SK-N-MC (cell line): ENCODE results near the gene JADE1.

ENCODE experiments used
- DNase-seq: peaks from one replicate; pipeline ENCODE4 v3.0.0-alpha.2; 2011; ENCODE audit warnings: low read depth, low spot score
- H3K27ac ChIP-seq: fragments of 200-600 bp; sonication (generic); 2 replicates; pipeline ENCODE4 v1.5.1; 2016; ENCODE audit warnings: mixed run types
- H3K36me3 ChIP-seq: fragments of 200-600 bp; sonication (generic); 2 replicates; pipeline ENCODE4 v1.6.1; 2017; ENCODE audit warnings: antibody characterized with exemption, low read length, mixed read lengths; ENCODE audit not compliant: insufficient read depth
- H3K4me3 ChIP-seq: fragments of 200-600 bp; sonication (generic); 2 replicates; pipeline ENCODE4 v1.5.1; 2016
- H3K9ac ChIP-seq: fragments of 200-600 bp; sonication (generic); 2 replicates; pipeline ENCODE4 v1.8.0; 2017; ENCODE audit warnings: mixed run types, mixed read lengths; ENCODE audit not compliant: insufficient read length
- H3K9me3 ChIP-seq: fragments of 200-600 bp; sonication (generic); 2 replicates; pipeline ENCODE4 v1.6.1; 2017; ENCODE audit warnings: low read depth, mild to moderate bottlenecking, antibody characterized with exemption, low read length, moderate library complexity, mixed read lengths
- EZH2 ChIP-seq: fragments of 200-600 bp; sonication (generic); IDR thresholded peaks from one replicate; pipeline ENCODE4 v1.6.1; 2017; ENCODE audit warnings: antibody characterized with exemption
- FOXP2 ChIP-seq: optimal IDR thresholded peaks from 2 replicates; pipeline ENCODE3; 2011; ENCODE audit warnings: mild to moderate bottlenecking, moderate library complexity; ENCODE audit not compliant: insufficient read depth; ENCODE audit errors: extremely low read length, control extremely low read depth
- POLR2AphosphoS5 ChIP-seq: IDR thresholded peaks from 2 replicates; pipeline ENCODE4 v1.6.1; 2012; ENCODE audit warnings: mild to moderate bottlenecking, low read depth, low read length, borderline replicate concordance

Gene JADE1

GRCh38 chr4:128907981-128908380 lies 98.5 kb downstream of the JADE1 start:
- TF ChIP-seq POLR2AphosphoS5: no peak
- TF ChIP-seq FOXP2: no peak
- no peak overlapping the region for H3K27ac ChIP-seq
- H3K4me3 ChIP-seq: no peak overlapping the region
- no peak overlapping the region for H3K9ac ChIP-seq
- H3K9me3 ChIP-seq: no peaks in the 10 kb centered on the region
- H3K36me3 ChIP-seq: no peaks in the 10 kb centered on the region
- DNase-seq: no peak

GRCh38 chr4:128908735-128909134 lies 99.2 kb downstream of the JADE1 start:
- no peak for TF ChIP-seq FOXP2
- Histone ChIP-seq H3K27ac (no peak overlapping the region), H3K9me3 (no peaks in the 10 kb centered on the region), H3K9ac (no peak overlapping the region), H3K36me3 (no peaks in the 10 kb centered on the region), H3K4me3 (no peak overlapping the region)
- DNase-seq: no peak

DNA sequence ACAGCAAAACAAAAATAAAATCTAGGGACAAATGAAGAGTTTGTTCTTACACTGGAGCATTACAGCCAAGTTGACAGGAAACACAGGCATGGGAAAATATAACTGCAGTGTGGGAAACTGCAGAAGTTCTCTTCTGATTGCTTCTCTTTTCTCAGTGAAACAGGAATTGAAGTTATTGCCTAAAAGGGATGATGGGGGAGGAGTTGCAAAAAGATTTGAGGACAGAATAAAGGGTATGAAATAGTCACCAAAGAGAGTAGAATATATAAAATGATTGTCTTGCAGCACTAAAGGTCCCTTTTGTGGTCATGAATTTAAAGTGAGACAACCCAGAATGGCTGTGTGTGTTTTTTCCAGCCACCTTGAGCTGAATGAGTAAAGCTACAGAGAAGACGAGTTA lies 103.7 kb downstream of the JADE1 start:
- no peak overlapping the region for H3K27ac ChIP-seq
- H3K9ac ChIP-seq: no peak overlapping the region
- DNase-seq: no peak
- H3K9me3 ChIP-seq: no peaks in the 10 kb centered on the region
- H3K4me3 ChIP-seq: no peak overlapping the region
- TF ChIP-seq EZH2 (no peak), POLR2AphosphoS5 (no peak), FOXP2 (no peak)
- no peaks in the 10 kb centered on the region for H3K36me3 ChIP-seq

DNA sequence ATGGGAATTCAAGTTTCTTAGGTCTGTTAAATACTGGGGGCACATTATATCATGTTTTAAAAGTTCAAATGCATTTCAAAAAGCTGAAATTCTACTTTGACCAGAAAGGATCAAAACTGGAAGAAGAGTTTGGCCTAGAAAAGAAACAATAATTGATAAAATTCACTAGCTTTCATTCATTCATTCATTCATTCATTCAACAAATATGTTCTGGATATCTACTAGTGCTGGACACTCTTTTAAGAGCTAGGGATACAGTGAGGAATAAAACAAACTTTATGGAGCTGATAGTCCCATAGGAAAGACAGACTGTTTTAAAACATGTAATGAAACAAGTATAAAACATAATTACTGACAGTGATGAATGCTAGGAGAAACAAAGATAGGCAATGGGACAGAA lies 106.0 kb downstream of the JADE1 start:
- no peaks in the 10 kb centered on the region for H3K36me3 ChIP-seq
- H3K27ac ChIP-seq: no peak overlapping the region
- H3K9me3 ChIP-seq: no peaks in the 10 kb centered on the region
- TF ChIP-seq POLR2AphosphoS5 (no peak), EZH2 (no peak), FOXP2 (no peak)
- no peak overlapping the region for H3K9ac ChIP-seq
- no peak for DNase-seq
- no peak overlapping the region for H3K4me3 ChIP-seq

DNA sequence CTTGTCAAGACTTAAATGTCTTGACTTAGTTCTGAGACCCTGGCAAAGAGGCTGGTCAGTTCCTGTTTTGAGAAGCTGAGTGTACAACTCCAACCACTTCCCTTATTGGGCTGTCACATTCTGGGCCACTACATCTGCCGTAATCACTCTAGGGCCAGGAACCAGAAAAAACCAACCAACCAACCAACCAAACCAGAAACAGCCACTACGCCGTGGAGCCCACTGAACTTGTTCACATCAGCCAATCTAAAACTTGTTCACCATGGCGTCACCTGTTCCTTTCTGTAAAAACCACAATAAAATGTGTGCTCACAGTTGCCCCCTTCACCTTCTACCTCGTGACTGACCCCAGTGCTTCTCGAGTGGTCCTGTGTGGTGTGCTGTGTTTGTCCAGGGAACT lies 107.3 kb downstream of the JADE1 start:
- no peak overlapping the region for H3K27ac ChIP-seq
- no peak for DNase-seq
- H3K36me3 ChIP-seq: no peaks in the 10 kb centered on the region
- no peak for TF ChIP-seq POLR2AphosphoS5
- no peak for TF ChIP-seq FOXP2
- no peak for TF ChIP-seq EZH2
- H3K4me3 ChIP-seq: no peak overlapping the region
- no peak overlapping the region for H3K9ac ChIP-seq
- H3K9me3 ChIP-seq: no peaks in the 10 kb centered on the region

DNA sequence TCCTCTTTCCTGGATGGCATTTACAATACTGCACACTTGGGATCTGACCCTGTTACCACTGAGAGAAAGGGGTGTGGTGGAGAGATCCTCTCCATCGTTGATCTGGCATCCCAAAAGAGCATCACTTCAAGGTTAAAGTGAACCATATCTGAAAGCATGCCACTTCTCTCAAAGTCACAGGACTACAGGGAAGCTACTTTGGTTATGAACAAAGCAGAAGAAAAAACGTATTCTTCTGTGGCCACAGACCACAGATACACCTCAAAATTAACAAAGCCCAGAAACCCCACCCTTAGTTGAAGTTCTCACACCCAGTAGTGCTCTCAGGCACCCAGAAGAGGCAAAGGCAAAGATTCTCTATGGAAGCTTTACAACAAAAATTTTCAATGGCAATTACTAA lies 108.3 kb downstream of the JADE1 start:
- Histone ChIP-seq H3K9ac (no peak overlapping the region), H3K36me3 (no peaks in the 10 kb centered on the region), H3K9me3 (no peaks in the 10 kb centered on the region), H3K4me3 (no peak overlapping the region), H3K27ac (no peak overlapping the region)
- no peak for DNase-seq
- TF ChIP-seq POLR2AphosphoS5: no peak
- no peak for TF ChIP-seq FOXP2
- TF ChIP-seq EZH2: no peak

- no peak for DNase-seq
- Histone ChIP-seq H3K9me3 (no peaks in the 10 kb centered on the region), H3K9ac (no peak overlapping the region), H3K4me3 (no peak overlapping the region), H3K27ac (no peak overlapping the region), H3K36me3 (no peaks in the 10 kb centered on the region)
- TF ChIP-seq POLR2AphosphoS5: no peak
- no peak for TF ChIP-seq EZH2
- TF ChIP-seq FOXP2: no peak
Measured at GRCh38 chr4:128921954-128922353, 112.5 kb downstream of the JADE1 start.
